ENCODE results near the gene HYAL3. TPM values are rescaled to one million over a fixed set of nuclear protein-coding genes. Genes with fewer than 3 reads are reported as not detected.

HYAL3 gene
- total RNA-seq, 2 donors from 2014 or later = 0.35 to 1.4 TPM

- Histone ChIP-seq H3K36me3 (peaks cover 35% of the 10 kb centered on the region), H3K27me3 (replicated peaks; ENCODE audit: insufficient read depth) (no peaks in the 10 kb centered on the region), H3K4me1 (ENCODE audit: control insufficient read depth in 1 of 2, low read depth in 2 of 2) (peaks cover 17 to 26% of the 10 kb centered on the region in 2 donors), H3K27ac (peak overlapping the region in 1 of 2 donors; percentile 65), H3K4me3 (peak overlapping the region; percentile 90), H3K9me3 (no peaks in the 10 kb centered on the region)
- ATAC-seq (ENCODE audit: insufficient number of reproducible peaks, low FRiP score, low read depth) (no peak), DNase-seq (ENCODE audit: low spot score) (no peak)
- TF ChIP-seq CTCF (IDR thresholded peaks at IDR 0.05) = no peak
These were observed 27.9 kb upstream of the HYAL3 start for GRCh38 chr3:50327129-50327528.

DNA sequence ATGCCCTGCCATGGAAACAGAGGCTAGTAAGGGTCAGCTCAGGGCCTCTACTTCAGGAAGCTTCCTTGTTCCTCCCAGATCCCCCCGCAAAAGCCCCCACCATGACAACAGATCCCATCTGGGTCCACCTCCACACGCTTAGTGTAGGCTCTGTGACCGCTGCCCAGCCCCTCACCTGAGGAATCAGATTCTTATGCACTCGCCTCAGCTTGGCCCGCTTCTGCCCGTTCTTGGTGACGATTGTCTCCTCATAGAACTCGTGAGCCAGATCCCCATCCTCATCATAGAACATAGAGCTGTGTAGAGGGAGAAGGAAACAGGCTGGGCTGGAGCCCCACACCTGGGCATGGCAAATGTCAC, 27.0 kb upstream of the HYAL3 start:
- DNase-seq (ENCODE audit: low spot score) (no peak), ATAC-seq (ENCODE audit: insufficient number of reproducible peaks, low FRiP score, low read depth) (no peak)
- H3K4me3 ChIP-seq = no peak overlapping the region
- peaks cover 25% of the 10 kb centered on the region for H3K36me3 ChIP-seq
- no peak for TF ChIP-seq CTCF (IDR thresholded peaks at IDR 0.05)
- H3K27me3 ChIP-seq (replicated peaks; ENCODE audit: insufficient read depth) = no peaks in the 10 kb centered on the region
- peaks cover 19 to 30% of the 10 kb centered on the region in 2 donors for H3K4me1 ChIP-seq (ENCODE audit: control insufficient read depth in 1 of 2, low read depth in 2 of 2)
- no peak overlapping the region for H3K27ac ChIP-seq
- H3K9me3 ChIP-seq = no peaks in the 10 kb centered on the region

DNA sequence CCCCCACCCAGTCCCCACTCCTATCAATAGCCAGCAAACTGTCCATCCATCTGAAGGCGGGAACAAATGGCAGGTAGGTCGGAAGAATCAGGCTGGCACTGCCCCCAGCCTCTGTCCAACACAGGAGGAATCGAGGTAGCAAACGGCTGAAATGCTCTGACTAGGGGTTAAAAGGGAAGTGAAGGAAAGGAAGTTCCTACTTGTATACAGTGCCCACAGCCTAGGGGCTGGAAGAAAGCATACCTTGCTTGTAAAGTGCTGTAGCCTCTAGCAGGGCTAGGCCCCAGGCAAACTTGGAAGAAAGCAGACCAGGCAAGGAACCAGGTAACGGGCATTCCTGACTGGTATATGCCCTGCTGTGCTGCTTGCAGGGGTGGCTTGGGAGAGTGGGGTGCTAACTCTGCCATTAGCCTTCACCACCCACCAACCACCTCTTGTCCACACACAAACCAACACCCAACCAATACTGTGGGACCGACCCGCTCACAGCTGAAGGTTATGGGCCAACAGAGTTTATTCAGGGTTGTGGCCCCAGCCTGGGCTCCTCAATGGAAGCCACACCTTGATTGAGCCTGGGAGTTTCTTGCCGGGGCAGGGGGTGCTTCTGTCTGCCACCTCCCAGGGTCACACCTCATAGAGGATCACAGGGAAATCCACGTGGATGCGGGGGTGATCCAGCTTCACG, 26.4 kb upstream of the HYAL3 start:
- H3K9me3 ChIP-seq = no peaks in the 10 kb centered on the region
- ATAC-seq (ENCODE audit: insufficient number of reproducible peaks, low FRiP score, low read depth) (no peak), DNase-seq (ENCODE audit: low spot score) (no peak)
- H3K4me3 ChIP-seq = no peak overlapping the region
- H3K4me1 ChIP-seq (ENCODE audit: control insufficient read depth in 1 of 2, low read depth in 2 of 2) = peaks cover 19 to 31% of the 10 kb centered on the region in 2 donors
- peaks cover 20% of the 10 kb centered on the region for H3K36me3 ChIP-seq
- H3K27ac ChIP-seq = no peak overlapping the region
- no peak for TF ChIP-seq CTCF (IDR thresholded peaks at IDR 0.05)
- no peaks in the 10 kb centered on the region for H3K27me3 ChIP-seq (replicated peaks; ENCODE audit: insufficient read depth)

GRCh38 chr3:50325113-50325480, 25.9 kb upstream of the HYAL3 start:
- ATAC-seq (ENCODE audit: insufficient number of reproducible peaks, low FRiP score, low read depth) (no peak), DNase-seq (ENCODE audit: low spot score) (no peak)
- TF ChIP-seq CTCF (IDR thresholded peaks at IDR 0.05) = no peak
- Histone ChIP-seq H3K27me3 (replicated peaks; ENCODE audit: insufficient read depth) (no peaks in the 10 kb centered on the region), H3K36me3 (peaks cover 14% of the 10 kb centered on the region), H3K4me3 (no peak overlapping the region), H3K9me3 (no peaks in the 10 kb centered on the region), H3K4me1 (ENCODE audit: control insufficient read depth in 1 of 2, low read depth in 2 of 2) (peaks cover 24 to 37% of the 10 kb centered on the region in 2 donors), H3K27ac (no peak overlapping the region)

DNA sequence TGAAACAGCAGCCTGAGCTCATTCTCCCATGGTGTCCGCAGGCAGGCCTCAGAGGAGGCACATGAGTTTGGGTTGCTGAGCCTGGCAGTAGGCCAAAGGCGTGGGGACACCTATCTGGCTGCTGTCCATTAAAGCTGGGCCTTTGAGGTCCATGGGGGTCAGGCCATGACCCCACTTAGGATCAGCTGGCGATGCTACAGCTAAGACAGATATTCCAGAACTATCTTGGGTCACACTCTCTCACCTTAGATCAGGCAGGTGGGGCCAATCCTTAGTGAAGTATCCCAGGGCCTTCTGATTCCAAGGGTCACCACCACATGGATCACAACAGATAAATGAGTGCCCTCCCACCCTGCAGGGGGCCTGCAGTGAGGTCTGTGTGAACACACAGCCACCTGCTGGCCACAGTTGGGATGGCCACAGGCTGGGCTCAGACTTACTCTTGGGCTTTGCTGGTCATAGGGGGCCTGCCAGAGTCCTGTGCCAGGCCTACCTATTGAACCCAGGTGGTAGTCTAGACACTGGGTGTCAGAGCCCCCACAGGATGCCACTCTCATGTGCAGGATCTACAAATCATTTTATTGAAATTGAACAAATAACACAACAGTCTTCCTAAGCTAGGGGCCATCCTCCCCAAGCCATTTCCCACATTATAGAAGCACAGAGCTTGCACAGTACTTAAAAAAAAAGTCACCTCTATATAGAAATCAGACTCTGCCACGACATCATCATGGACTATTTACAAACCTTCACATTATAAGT, 25.3 kb upstream of the HYAL3 start:
- Histone ChIP-seq H3K36me3 (peaks cover 9% of the 10 kb centered on the region), H3K9me3 (no peaks in the 10 kb centered on the region), H3K4me1 (ENCODE audit: control insufficient read depth in 1 of 2, low read depth in 2 of 2) (peaks cover 29 to 43% of the 10 kb centered on the region in 2 donors), H3K4me3 (no peak overlapping the region), H3K27ac (peak overlapping the region in 1 of 2 donors; percentile 8), H3K27me3 (replicated peaks; ENCODE audit: insufficient read depth) (no peaks in the 10 kb centered on the region)
- no peak for ATAC-seq (ENCODE audit: insufficient number of reproducible peaks, low FRiP score, low read depth)
- DNase-seq (ENCODE audit: low spot score) = no peak
- TF ChIP-seq CTCF (IDR thresholded peaks at IDR 0.05) = peak; percentile 79

All from thoracic aorta (tissue), 2 donors.